CD4-positive, alpha-beta memory T cell (primary cell): Measurements from ENCODE around the gene ATG5. TPM values are rescaled to one million over a fixed set of nuclear protein-coding genes. Genes with fewer than 3 reads are reported as not detected.
A peak's percentile ranks its signal among the peaks of the same experiment; 100 is the strongest.

Source experiments
- CTCF ChIA-PET: fragments of 350-600 bp; sonication (Branson Sonifier 250); formaldehyde crosslinking; loops from one replicate; lab custom pipeline; 2021; ENCODE audit warnings: inconsistent platforms; ENCODE audit not compliant: partially characterized antibody; lab: Charles Lee
- POLR2A ChIA-PET: fragments of 350-600 bp; sonication (Branson Sonifier 250); formaldehyde crosslinking; loops from one replicate; lab custom pipeline; 2021; ENCODE audit not compliant: partially characterized antibody; lab: Charles Lee
- DNase-seq, 5 donors: peaks; one replicate each; pipeline versions ENCODE4 v3.0.0 to v3.0.0-alpha.2; 2020 to 2022; ENCODE audit warnings: mixed read lengths in 1 of 5
- H3K27ac ChIP-seq: one replicate; pipeline ENCODE4 v1.7.0; 2013; ENCODE audit warnings: low read depth, low read length
- H3K27me3 ChIP-seq: 2 replicates; pipeline ENCODE4 v1.7.0; 2013; ENCODE audit warnings: mild to moderate bottlenecking, low read length, moderate library complexity; ENCODE audit not compliant: insufficient read depth
- H3K36me3 ChIP-seq: 2 replicates; pipeline ENCODE4 v1.7.0; 2013; ENCODE audit warnings: mild to moderate bottlenecking, low read length, moderate library complexity; ENCODE audit not compliant: insufficient read depth
- H3K4me1 ChIP-seq: 2 replicates; pipeline ENCODE4 v1.7.0; 2013; ENCODE audit warnings: mild to moderate bottlenecking, low read length, moderate library complexity; ENCODE audit not compliant: insufficient read depth
- H3K4me3 ChIP-seq, 2 donors: one replicate each; pipeline ENCODE4 v1.7.0; 2013; ENCODE audit warnings: low read length in 2 of 2, mild to moderate bottlenecking in 1 of 2
- H3K9me3 ChIP-seq, 2 donors: one replicate each; pipeline ENCODE4 v1.7.0; 2013; ENCODE audit warnings: low read length in 2 of 2, control low read depth in 1 of 2; ENCODE audit not compliant: control insufficient read depth in 1 of 2
- H3K27ac Mint-ChIP-seq, 7 donors: one replicate each; pipeline ENCODE4 v1.8.0; 2020 to 2021; ENCODE audit warnings: mixed read lengths in 7 of 7, mild to moderate bottlenecking in 6 of 7, inconsistent platforms in 3 of 7, moderate library complexity in 3 of 7
- H3K27me3 Mint-ChIP-seq, 2 donors: one replicate each; pipeline ENCODE4 v1.8.0; 2020 to 2021; ENCODE audit warnings: mixed read lengths in 2 of 2
- H3K36me3 Mint-ChIP-seq, 2 donors: one replicate each; pipeline ENCODE4 v1.8.0; 2020 to 2021; ENCODE audit warnings: mixed read lengths in 2 of 2, inconsistent platforms in 1 of 2, mild to moderate bottlenecking in 1 of 2
- H3K4me1 Mint-ChIP-seq, 4 donors: one replicate each; pipeline ENCODE4 v1.8.0; 2020 to 2021; ENCODE audit warnings: mixed read lengths in 4 of 4, mild to moderate bottlenecking in 1 of 4
- H3K4me3 Mint-ChIP-seq, 8 donors: one replicate each; pipeline ENCODE4 v1.8.0; 2020 to 2021; ENCODE audit warnings: mixed read lengths in 8 of 8, mild to moderate bottlenecking in 7 of 8, moderate library complexity in 6 of 8, inconsistent platforms in 3 of 8
- H3K9me3 Mint-ChIP-seq, 8 donors: one replicate each; pipeline ENCODE4 v1.8.0; 2020 to 2021; ENCODE audit warnings: mixed read lengths in 8 of 8, mild to moderate bottlenecking in 5 of 8, inconsistent platforms in 3 of 8, moderate library complexity in 1 of 8
- intact Hi-C: fragments of 100-400 bp; cut with micrococcal nuclease; formaldehyde crosslinking; loops from one replicate; pipeline ENCODE4 v1.15.1; 2023
- polyA plus RNA-seq, 2 donors: library from polyadenylated mRNA; unstranded; fragments of 300-500 nt; fragmentation: Illumina TruSeq; gene quantifications; one replicate each; pipeline ENCODE4 v1.2.3, GENCODE V29; 2021
- total RNA-seq, 2 experiments: library from RNA; stranded (reverse); gene quantifications; one replicate each; pipeline ENCODE4 v1.2.3, GENCODE V29; 2021

ATG5 gene
- total and polyA plus RNA-seq, 4 experiments from 2014 or later, result 26.8 to 49.7 (median 35.2) TPM

GRCh38 chr6:106182455-106182854 is 143.1 kb downstream of the ATG5 start:
- Histone ChIP-seq H3K36me3 (no peaks in the 10 kb centered on the region), H3K27ac (no peak overlapping the region), H3K9me3 (no peaks in the 10 kb centered on the region), H3K4me1 (peaks cover 90% of the 10 kb centered on the region), H3K27me3 (no peaks in the 10 kb centered on the region), H3K4me3 (no peak overlapping the region)
- H3K9me3 Mint-ChIP-seq, result peaks cover 0 to 1% (median 0%) of the 10 kb centered on the region in 8 donors
- no peak overlapping the region for H3K4me3 Mint-ChIP-seq
- ChIA-PET POLR2A (interaction anchor here (0.6 to 2.6 kb wide), 7 partner anchors 11 to 83 kb away, joined by 3 to 8 read pairs (median 4); no protein-coding TSS in a partner anchor), CTCF (interaction anchor here (1.0 to 1.5 kb wide), 7 partner anchors 8 to 41 kb away, joined by 3 to 5 read pairs (median 4); no protein-coding TSS in a partner anchor)
- no peak for DNase-seq
- peaks cover 42 to 60% (median 50%) of the 10 kb centered on the region in 4 donors for H3K4me1 Mint-ChIP-seq
- H3K36me3 Mint-ChIP-seq, result peaks cover 6 to 7% of the 10 kb centered on the region in 2 donors
- intact Hi-C loops, result no loop called here
- no peak overlapping the region for H3K27ac Mint-ChIP-seq
- H3K27me3 Mint-ChIP-seq, result no peaks in the 10 kb centered on the region

- CTCF ChIA-PET, result interaction anchor here (1.0 to 1.5 kb wide), 8 partner anchors 9 to 42 kb away, joined by 3 to 5 read pairs (median 4); no protein-coding TSS in a partner anchor
- Mint-ChIP-seq H3K4me1 (peaks cover 42 to 57% (median 48%) of the 10 kb centered on the region in 4 donors), H3K9me3 (peaks cover 0 to 1% (median 0%) of the 10 kb centered on the region in 8 donors), H3K4me3 (no peak overlapping the region), H3K36me3 (peaks cover 6 to 7% of the 10 kb centered on the region in 2 donors), H3K27ac (peak overlapping the region in 3 of 7 donors; percentile 8 to 49 (median 19)), H3K27me3 (no peaks in the 10 kb centered on the region)
- intact Hi-C loops, result no loop called here
- peaks cover 83% of the 10 kb centered on the region for H3K4me1 ChIP-seq
- H3K27me3 ChIP-seq, result no peaks in the 10 kb centered on the region
- no peaks in the 10 kb centered on the region for H3K9me3 ChIP-seq
- H3K36me3 ChIP-seq, result no peaks in the 10 kb centered on the region
- H3K4me3 ChIP-seq, result no peak overlapping the region
- POLR2A ChIA-PET, result interaction anchor here (0.7 to 2.6 kb wide), 6 partner anchors 11 to 82 kb away, joined by 3 to 8 read pairs (median 4); no protein-coding TSS in a partner anchor
- no peak for DNase-seq
- H3K27ac ChIP-seq, result no peak overlapping the region
Measured at GRCh38 chr6:106181664-106182418, 143.7 kb downstream of the ATG5 start.

GRCh38 chr6:106180208-106180607 is 145.4 kb downstream of the ATG5 start:
- no peaks in the 10 kb centered on the region for H3K27me3 Mint-ChIP-seq
- H3K4me1 Mint-ChIP-seq, result peaks cover 32 to 43% (median 36%) of the 10 kb centered on the region in 4 donors
- Histone ChIP-seq H3K36me3 (no peaks in the 10 kb centered on the region), H3K4me3 (no peak overlapping the region), H3K27ac (no peak overlapping the region), H3K4me1 (peaks cover 67% of the 10 kb centered on the region), H3K27me3 (no peaks in the 10 kb centered on the region), H3K9me3 (no peaks in the 10 kb centered on the region)
- peaks cover 0 to 1% of the 10 kb centered on the region in 2 donors for H3K36me3 Mint-ChIP-seq
- H3K9me3 Mint-ChIP-seq, result no peaks in the 10 kb centered on the region
- intact Hi-C loops, result no loop called here
- ChIA-PET POLR2A (interaction anchor here (1.8 kb wide), 1 partner anchor 17 kb away, joined by 6 read pairs; no protein-coding TSS in a partner anchor), CTCF (interaction anchor here (1.5 to 2.1 kb wide), 2 partner anchors 8 to 43 kb away, joined by 4 to 5 read pairs; no protein-coding TSS in a partner anchor)
- H3K4me3 Mint-ChIP-seq, result peak overlapping the region in 1 of 8 donors; percentile 14
- DNase-seq, result peak in 2 of 5 donors; percentile 27 to 32
- H3K27ac Mint-ChIP-seq, result peak overlapping the region in 1 of 7 donors; percentile 37

GRCh38 chr6:106178900-106179299 is 146.7 kb downstream of the ATG5 start:
- H3K4me3 Mint-ChIP-seq, result no peak overlapping the region

GRCh38 chr6:106177786-106178185 is 147.8 kb downstream of the ATG5 start:
- H3K4me3 Mint-ChIP-seq, result no peak overlapping the region
- Histone ChIP-seq H3K4me1 (peaks cover 59% of the 10 kb centered on the region), H3K9me3 (no peaks in the 10 kb centered on the region), H3K4me3 (no peak overlapping the region), H3K36me3 (no peaks in the 10 kb centered on the region), H3K27me3 (no peaks in the 10 kb centered on the region), H3K27ac (no peak overlapping the region)
- peak overlapping the region in 1 of 7 donors; percentile 2 for H3K27ac Mint-ChIP-seq
- ChIA-PET POLR2A (interaction anchor here (1.2 to 2.2 kb wide), 5 partner anchors 14 to 185 kb away, joined by 3 to 6 read pairs (median 4); no protein-coding TSS in a partner anchor), CTCF (interaction anchor here (1.1 to 1.4 kb wide), 3 partner anchors 15 to 88 kb away, joined by 3 to 7 read pairs (median 4); no protein-coding TSS in a partner anchor)
- no peaks in the 10 kb centered on the region for H3K36me3 Mint-ChIP-seq
- no peaks in the 10 kb centered on the region for H3K9me3 Mint-ChIP-seq
- no peak for DNase-seq
- intact Hi-C loops, result no loop called here
- H3K4me1 Mint-ChIP-seq, result peaks cover 25 to 33% (median 27%) of the 10 kb centered on the region in 4 donors
- no peaks in the 10 kb centered on the region for H3K27me3 Mint-ChIP-seq

More at GRCh38 chr6:106178900-106179299, 146.7 kb downstream of the ATG5 start:
- H3K27me3 Mint-ChIP-seq, result no peaks in the 10 kb centered on the region
- Histone ChIP-seq H3K4me1 (peaks cover 59% of the 10 kb centered on the region), H3K9me3 (no peaks in the 10 kb centered on the region), H3K27ac (no peak overlapping the region), H3K4me3 (no peak overlapping the region), H3K27me3 (no peaks in the 10 kb centered on the region), H3K36me3 (no peaks in the 10 kb centered on the region)
- CTCF ChIA-PET, result interaction anchor here (1.3 to 2.1 kb wide), 4 partner anchors 9 to 44 kb away, joined by 3 to 7 read pairs (median 4); no protein-coding TSS in a partner anchor
- peak overlapping the region in 4 of 7 donors; percentile 2 to 74 (median 67) for H3K27ac Mint-ChIP-seq
- no peaks in the 10 kb centered on the region for H3K36me3 Mint-ChIP-seq
- H3K4me1 Mint-ChIP-seq, result peaks cover 28 to 37% (median 28%) of the 10 kb centered on the region in 4 donors
- intact Hi-C loops, result no loop called here
- no peak for DNase-seq
- no peaks in the 10 kb centered on the region for H3K9me3 Mint-ChIP-seq
- POLR2A ChIA-PET, result interaction anchor here (0.9 to 2.2 kb wide), 6 partner anchors 9 to 186 kb away, joined by 3 to 6 read pairs (median 4); no protein-coding TSS in a partner anchor

GRCh38 chr6:106173124-106173879 is 152.3 kb downstream of the ATG5 start:
- intact Hi-C loops, result no loop called here
- peaks cover 17 to 22% (median 19%) of the 10 kb centered on the region in 4 donors for H3K4me1 Mint-ChIP-seq
- peaks cover 22% of the 10 kb centered on the region for H3K4me1 ChIP-seq
- H3K27ac ChIP-seq, result no peak overlapping the region
- no peak for DNase-seq
- CTCF ChIA-PET, result interaction anchor here (2.0 kb wide), 1 partner anchor 10 kb away, joined by 5 read pairs; no protein-coding TSS in a partner anchor
- no peaks in the 10 kb centered on the region for H3K27me3 Mint-ChIP-seq
- POLR2A ChIA-PET, result interaction anchor here (1.7 kb wide), 1 partner anchor 10 kb away, joined by 11 read pairs; no protein-coding TSS in a partner anchor
- H3K9me3 ChIP-seq, result no peaks in the 10 kb centered on the region
- H3K27me3 ChIP-seq, result no peaks in the 10 kb centered on the region
- H3K9me3 Mint-ChIP-seq, result peaks cover 0 to 1% (median 0%) of the 10 kb centered on the region in 8 donors
- no peak overlapping the region for H3K4me3 ChIP-seq
- H3K27ac Mint-ChIP-seq, result peak overlapping the region in 4 of 7 donors; percentile 36 to 89 (median 48)
- no peaks in the 10 kb centered on the region for H3K36me3 ChIP-seq
- peak overlapping the region in 5 of 8 donors; percentile 5 to 67 (median 44) for H3K4me3 Mint-ChIP-seq
- H3K36me3 Mint-ChIP-seq, result no peaks in the 10 kb centered on the region
